Glomerular endothelial cell (primary cell): ENCODE data around the gene OR7E24. TPM values are rescaled to one million over a fixed set of nuclear protein-coding genes. Genes with fewer than 3 reads are reported as not detected.
A peak's percentile ranks its signal among the peaks of the same experiment; 100 is the strongest.
"Not testable (repeated sequence)": the region's sequence is repeated elsewhere in the genome, so short reads cannot be mapped to it uniquely, and the experiment has no call there.

ENCODE experiments used
- DNase-seq: peaks from one replicate; pipeline ENCODE4 v3.0.0-alpha.2; 2011; ENCODE audit warnings: low read depth, low spot score; ENCODE audit errors: extremely low read depth
- total RNA-seq: library from RNA; depleted of rRNA; stranded (reverse); fragments of >200 nt; gene quantifications from 2 replicates; pipeline ENCODE4 v1.2.3, GENCODE V29; 2015

OR7E24 gene
- not detected in 2 replicates for total RNA-seq

DNA sequence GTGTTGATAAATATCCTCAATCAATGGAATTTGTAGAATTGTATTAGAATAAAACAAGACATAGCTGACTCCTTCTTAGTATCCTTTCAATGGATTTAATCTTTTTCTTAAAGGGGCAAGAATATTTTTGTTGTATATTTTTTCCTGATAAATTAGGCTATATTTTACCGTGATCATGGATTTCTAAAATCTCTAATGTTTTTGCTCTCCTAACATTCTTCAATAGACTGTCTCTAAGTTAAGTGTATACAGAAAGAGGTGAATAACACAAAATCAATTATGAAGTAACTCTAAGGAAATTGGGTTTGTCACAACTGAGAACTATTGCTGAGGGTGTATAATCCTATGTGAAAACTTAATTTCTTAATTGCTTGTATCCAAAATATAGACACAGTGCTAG lies at the start of gene OR7E24:
OR7E24 (plus strand) TSS at position 301 of the 400 bp plus-strand sequence. CDS start 114 bp downstream, outside the sequence.
- no peak for DNase-seq

DNA sequence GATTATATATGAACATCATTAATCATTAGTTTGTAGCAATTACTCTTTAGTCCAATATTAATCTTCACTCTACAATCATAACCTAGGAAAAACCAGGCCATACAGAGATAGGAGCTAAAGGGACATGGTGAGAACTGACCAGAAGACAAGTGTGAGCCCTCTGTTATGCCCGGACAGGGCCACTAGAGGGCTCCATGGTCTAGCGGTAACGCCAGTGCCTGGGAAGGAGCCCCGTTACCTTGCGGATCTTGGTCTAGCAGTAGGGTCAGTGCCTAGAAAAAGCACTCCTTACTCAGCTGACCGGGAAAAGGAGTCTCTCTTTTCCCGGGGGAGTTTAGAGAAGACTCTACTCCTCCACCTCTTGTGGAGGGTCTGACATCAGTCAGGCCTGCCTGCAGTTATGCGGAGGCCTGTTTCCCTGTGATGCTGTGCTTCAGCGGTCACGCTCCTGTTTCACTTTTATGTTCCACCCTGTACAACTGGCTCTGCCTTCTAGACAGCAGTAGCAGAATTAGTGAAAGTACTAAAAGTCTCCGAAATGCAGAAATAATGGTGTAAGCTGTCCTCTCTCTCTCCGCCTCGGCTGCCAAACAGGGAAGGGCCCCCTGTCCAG lies 45.1 kb upstream of the OR7E24 start:
- peak; percentile 22 for DNase-seq

GRCh38 chr19:9219489-9219888 lies 31.2 kb upstream of the OR7E24 start, which contains the start of gene OR7D4:
OR7D4 (minus strand) TSS chr19:9219589; CDS start chr19:9214837, 4,752 bp downstream.
- no peak for DNase-seq

DNA sequence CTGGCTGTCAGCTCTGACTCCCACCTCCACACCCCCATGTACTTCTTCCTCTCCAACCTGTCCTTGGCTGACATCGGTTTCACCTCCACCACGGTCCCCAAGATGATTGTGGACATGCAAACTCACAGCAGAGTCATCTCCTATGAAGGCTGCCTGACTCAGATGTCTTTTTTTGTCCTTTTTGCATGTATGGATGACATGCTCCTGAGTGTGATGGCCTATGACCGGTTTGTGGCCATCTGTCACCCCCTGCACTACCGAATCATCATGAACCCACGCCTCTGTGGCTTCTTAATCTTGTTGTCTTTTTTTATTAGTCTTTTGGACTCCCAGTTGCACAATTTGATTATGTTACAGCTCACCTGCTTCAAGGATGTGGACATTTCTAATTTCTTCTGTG lies 506 bp downstream of the OR7E24 start:
- no peak for DNase-seq

- DNase-seq: not testable (repeated sequence)
Observed at GRCh38 chr19:9283485-9283884, 32.8 kb downstream of the OR7E24 start.

DNA sequence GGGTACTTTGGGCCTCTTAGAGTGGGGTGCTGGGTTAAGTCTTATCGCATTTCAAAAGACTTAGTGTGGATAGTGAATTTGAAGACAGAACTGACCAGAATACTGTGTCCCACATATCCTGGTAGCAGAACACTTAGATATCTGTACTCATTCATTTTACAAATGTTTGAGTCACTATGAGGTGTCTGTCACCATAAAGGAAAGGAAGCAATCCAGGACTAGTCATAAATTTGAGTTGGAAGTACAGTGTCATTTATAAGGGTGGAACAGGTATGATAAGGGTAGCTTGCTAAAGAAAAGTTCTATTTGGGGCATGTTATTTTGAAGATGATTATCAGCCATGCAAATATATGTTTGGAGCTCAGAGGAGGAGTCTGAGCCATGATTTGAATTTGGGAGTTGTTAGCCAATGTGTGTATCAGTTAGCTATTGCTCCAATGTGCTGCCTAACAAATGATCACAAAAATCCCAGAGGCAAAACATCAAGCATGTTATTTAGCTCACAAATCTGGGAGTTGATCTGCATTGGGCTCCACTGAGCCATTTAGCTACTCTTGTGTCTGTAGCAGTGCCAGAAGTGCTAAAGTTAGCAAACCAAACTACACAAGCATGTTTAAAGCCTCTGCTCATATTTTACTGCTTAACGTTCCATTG lies 38.6 kb downstream of the OR7E24 start:
- DNase-seq: no peak

DNA sequence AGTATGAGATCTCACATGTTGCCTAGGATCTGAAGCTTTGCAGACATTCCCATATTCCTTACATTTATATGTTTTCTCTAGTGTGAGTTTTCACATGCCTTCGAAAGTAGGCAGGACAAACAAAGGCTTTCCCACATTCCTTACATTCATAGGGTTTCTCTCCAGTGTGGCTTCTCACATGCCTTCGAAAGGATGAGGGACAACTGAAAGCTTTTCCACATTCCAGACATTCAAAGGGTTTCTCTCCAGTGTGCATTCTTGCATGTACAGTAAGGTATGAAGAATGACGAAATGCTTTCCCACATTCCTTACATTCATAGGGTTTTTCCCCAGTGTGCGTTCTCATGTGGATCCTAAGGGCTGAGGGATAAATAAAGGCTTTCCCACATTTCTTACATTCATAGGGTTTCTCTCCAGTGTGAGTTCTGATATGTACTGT lies 44.7 kb downstream of the OR7E24 start:
- DNase-seq: no peak

DNA sequence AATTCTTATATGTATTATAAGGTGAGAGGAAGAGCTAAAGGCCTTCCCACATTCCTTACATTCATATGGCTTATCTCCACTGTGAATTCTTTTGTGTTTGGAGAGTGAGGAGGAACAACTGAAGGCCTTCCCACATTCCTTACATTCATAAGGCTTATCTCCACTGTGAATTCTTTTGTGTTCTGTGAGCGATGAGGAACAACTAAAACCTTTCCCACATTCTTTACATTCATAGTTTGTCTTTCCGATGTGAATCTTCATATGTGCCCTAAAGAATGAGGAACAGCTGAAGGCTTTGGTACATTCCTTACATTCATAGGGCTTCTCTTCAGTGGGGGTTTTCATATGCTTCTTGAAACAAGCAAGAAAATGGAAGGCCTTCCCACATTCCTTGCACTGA lies 45.6 kb downstream of the OR7E24 start:
- DNase-seq: no peak

Other genes starting within 250 kb of the OR7E24 start
- not detected in 2 replicates for gene MUC16, start 240.5 kb upstream of the OR7E24 start, total RNA-seq
- gene OR1M1, start 163.9 kb upstream of the OR7E24 start, total RNA-seq: not detected in 2 replicates
- not detected in 2 replicates for gene OR7G2, start 143.5 kb upstream of the OR7E24 start, total RNA-seq
- gene OR7G1, start 135.2 kb upstream of the OR7E24 start, total RNA-seq: not detected in 2 replicates
- gene OR7G3, start 124.0 kb upstream of the OR7E24 start, total RNA-seq: not detected in 2 replicates
- gene ZNF317, start 110.5 kb upstream of the OR7E24 start, total RNA-seq: 14.5 and 22.5 TPM in 2 replicates
- 0.35 TPM in 1 of 2 replicates, not detected in the other for gene OR7D2, start 72.0 kb upstream of the OR7E24 start, total RNA-seq
- gene OR7D4, start 31.3 kb upstream of the OR7E24 start, total RNA-seq: not detected in 2 replicates
- 2.0 and 9.7 TPM in 2 replicates for gene ZNF699, start 58.9 kb downstream of the OR7E24 start, total RNA-seq
- gene ZNF559, start 73.2 kb downstream of the OR7E24 start, total RNA-seq: 12.5 and 12.9 TPM in 2 replicates
- gene ZNF177, start 112.1 kb downstream of the OR7E24 start, total RNA-seq: 0.24 and 2.2 TPM in 2 replicates
- gene ZNF266, start 184.6 kb downstream of the OR7E24 start, total RNA-seq: 14.9 and 15.1 TPM in 2 replicates
- gene ZNF560, start 247.7 kb downstream of the OR7E24 start, total RNA-seq: 0.15 and 0.23 TPM in 2 replicates